HepG2 (cell line): ENCODE results near the gene FAM83E. TPM values are rescaled to one million over a fixed set of nuclear protein-coding genes. Genes with fewer than 3 reads are reported as not detected.
A peak's percentile ranks its signal among the peaks of the same experiment; 100 is the strongest.

Experiments used
- KLF16 ChIP-seq, 2 experiments: sonication (generic) in 1 of 2; formaldehyde crosslinking in 1 of 2; IDR thresholded peaks; 2 replicates each; pipeline versions ENCODE4 v1.6.1 to v1.8.0; 2016 to 2023; ENCODE audit warnings: missing genetic modification reagents in 2 of 2, missing compliant biosample characterization in 1 of 2
- LCORL ChIP-seq, 2 experiments: fragments of 450-650 bp in 1 of 2; sonication (generic) in 1 of 2; formaldehyde crosslinking in 1 of 2; IDR thresholded peaks; 2 replicates each; pipeline versions ENCODE4 v1.5.0 to v1.6.1; 2017 to 2020; ENCODE audit warnings: antibody characterized with exemption in 1 of 2, missing genetic modification reagents in 1 of 2
- ONECUT2 ChIP-seq: sonication (generic); formaldehyde crosslinking; IDR thresholded peaks from 2 replicates; pipeline ENCODE4 v1.4.0; 2020; ENCODE audit warnings: missing genetic modification reagents
- RAD21 ChIP-seq: fragments of 450-650 bp; formaldehyde crosslinking; IDR thresholded peaks from 2 replicates; pipeline ENCODE4 v1.5.0; 2020; ENCODE audit warnings: mild to moderate bottlenecking
- SAP130 ChIP-seq: IDR thresholded peaks from 2 replicates; pipeline ENCODE4 v1.6.1; 2016; ENCODE audit warnings: low read depth
- TMF1 ChIP-seq: sonication (generic); formaldehyde crosslinking; IDR thresholded peaks from 2 replicates; pipeline ENCODE4 v1.8.1; 2022; ENCODE audit warnings: low read depth, missing genetic modification reagents
- YEATS2 ChIP-seq: sonication (generic); formaldehyde crosslinking; IDR thresholded peaks from 2 replicates; pipeline ENCODE4 v1.4.0; 2020; ENCODE audit warnings: missing genetic modification reagents, borderline replicate concordance
- ZBTB3 ChIP-seq: sonication (generic); formaldehyde crosslinking; IDR thresholded peaks from 2 replicates; pipeline ENCODE4 v1.4.0; 2020; ENCODE audit warnings: low read depth, mild to moderate bottlenecking, moderate library complexity, missing genetic modification reagents, borderline replicate concordance
- ZMYM2 ChIP-seq: sonication (generic); formaldehyde crosslinking; IDR thresholded peaks from 2 replicates; pipeline ENCODE4 v1.8.0; 2022; ENCODE audit warnings: mild to moderate bottlenecking, missing genetic modification reagents
- ZNF121 ChIP-seq: sonication (generic); formaldehyde crosslinking; IDR thresholded peaks from 2 replicates; pipeline ENCODE4 v1.5.0; 2020; ENCODE audit warnings: mild to moderate bottlenecking, missing genetic modification reagents
- ZNF30 ChIP-seq: sonication (generic); formaldehyde crosslinking; IDR thresholded peaks from 2 replicates; pipeline ENCODE4 v1.5.0; 2020; ENCODE audit warnings: mild to moderate bottlenecking, missing genetic modification reagents
- ZNF317 ChIP-seq: sonication (generic); formaldehyde crosslinking; IDR thresholded peaks from 2 replicates; pipeline ENCODE4 v1.5.0; 2020; ENCODE audit warnings: mild to moderate bottlenecking, missing genetic modification reagents
- ZNF329 ChIP-seq: sonication (generic); formaldehyde crosslinking; IDR thresholded peaks from 2 replicates; pipeline ENCODE4 v1.9.0; 2021; ENCODE audit warnings: low read depth, mild to moderate bottlenecking, missing genetic modification reagents
- ZNF441 ChIP-seq: sonication (generic); formaldehyde crosslinking; IDR thresholded peaks from 2 replicates; pipeline ENCODE4 v1.7.0; 2021; ENCODE audit warnings: missing genetic modification reagents, borderline replicate concordance
- ZNF501 ChIP-seq: sonication (generic); formaldehyde crosslinking; IDR thresholded peaks from 2 replicates; pipeline ENCODE4 v1.5.1; 2020; ENCODE audit warnings: mild to moderate bottlenecking, moderate library complexity, missing genetic modification reagents
- ZNF766 ChIP-seq: sonication (generic); formaldehyde crosslinking; IDR thresholded peaks from 2 replicates; pipeline ENCODE4 v1.5.0; 2020; ENCODE audit warnings: missing genetic modification reagents, borderline replicate concordance
- ZSCAN12 ChIP-seq: sonication (generic); formaldehyde crosslinking; IDR thresholded peaks from 2 replicates; pipeline ENCODE4 v1.9.0; 2021; ENCODE audit warnings: mild to moderate bottlenecking, missing genetic modification reagents
- polyA plus RNA-seq, 8 experiments: library from polyadenylated mRNA; depleted of rRNA in 3 of 8; stranded (reverse) in 7 of 8; unstranded in 1 of 8; fragments of >200 nt; fragmentation: Illumina TruSeq in 4 of 8; extraction: Trizol in 4 of 8; gene quantifications; 2 replicates each; pipeline versions ENCODE4 v1.2.1 to v1.2.3, GENCODE V29; 2011 to 2016; ENCODE audit warnings: low read depth in 4 of 8, missing spikeins in 1 of 8, mixed read lengths in 1 of 8; ENCODE audit not compliant: insufficient read depth in 1 of 8
- total RNA-seq, 5 experiments: library from RNA; depleted of rRNA; stranded (reverse); fragments of >200 nt; fragmentation: Illumina TruSeq; extraction: Trizol; gene quantifications; 2 replicates each; pipeline ENCODE4 v1.2.3, GENCODE V29; 2016; ENCODE audit warnings: low read depth in 1 of 5
- TF ChIP-seq, protein P1 (sequence below), 2 experiments: sonication (generic) in 1 of 2; formaldehyde crosslinking in 1 of 2; IDR thresholded peaks; 2 replicates each; pipeline versions ENCODE4 v1.6.1 to v1.9.0; 2014 to 2022; ENCODE audit warnings: antibody characterized with exemption in 1 of 2, borderline replicate concordance in 1 of 2, inconsistent platforms in 1 of 2, low read depth in 1 of 2, missing genetic modification reagents in 1 of 2
- TF ChIP-seq, protein P2 (sequence below): sonication (generic); formaldehyde crosslinking; conservative IDR thresholded peaks from 2 replicates; pipeline ENCODE4 v1.8.0; 2022; ENCODE audit warnings: low read depth, missing genetic modification reagents
- TF ChIP-seq, protein P3 (sequence below), 2 experiments: fragments of 450-650 bp in 1 of 2; sonication (generic) in 1 of 2; formaldehyde crosslinking; IDR thresholded peaks; 2 replicates each; pipeline versions ENCODE4 v1.5.0 to v1.8.0; 2020 to 2022; ENCODE audit warnings: mild to moderate bottlenecking in 1 of 2, missing genetic modification reagents in 1 of 2

The FAM83E gene
- total and polyA plus RNA-seq, 2 of the 13 experiments (the other 11 are each of a cell fraction or from before 2014, with no cell fraction given) = 0.18 to 0.60 TPM

DNA sequence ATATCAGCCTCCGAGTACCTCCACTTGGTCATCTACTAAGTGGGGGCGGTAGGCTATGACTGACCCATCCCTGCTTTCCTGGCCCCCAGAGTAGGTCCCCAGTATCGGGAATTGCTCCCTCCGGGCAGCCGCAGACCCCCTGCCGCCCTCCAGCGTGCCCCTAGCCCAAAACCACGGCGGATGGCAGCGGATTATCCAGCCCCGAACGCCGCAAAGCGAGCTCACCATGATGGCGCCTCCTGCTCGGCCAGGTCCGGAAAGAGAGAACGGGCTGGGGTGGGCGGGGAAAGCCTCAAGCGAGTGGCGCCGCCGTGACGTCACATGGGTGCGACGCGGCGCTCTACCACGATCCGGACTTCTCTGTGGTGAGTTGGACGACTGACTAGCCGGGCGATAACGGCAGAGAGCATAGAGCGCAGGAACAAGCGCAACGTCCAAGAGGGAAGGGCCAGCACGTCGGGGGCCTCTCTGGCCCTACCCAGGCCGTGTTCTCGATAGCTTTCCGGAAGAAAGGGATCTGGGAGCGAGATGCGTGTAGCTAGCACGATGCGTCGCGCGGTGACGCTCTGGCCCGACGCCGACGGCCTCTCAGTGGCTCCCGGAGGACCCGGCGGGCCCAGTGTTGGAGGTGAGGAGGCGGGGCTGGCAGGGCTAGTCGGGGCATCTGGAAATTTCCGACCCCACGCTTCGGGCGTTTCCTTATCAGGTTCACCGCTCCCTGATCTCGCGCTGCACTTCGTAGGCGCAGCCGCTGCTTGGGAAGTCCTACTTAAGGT is 4.2 kb upstream of the FAM83E start, which contains the start of the genes RPL18 and SPHK2 (continued):
- TF ChIP-seq, protein P1, sequence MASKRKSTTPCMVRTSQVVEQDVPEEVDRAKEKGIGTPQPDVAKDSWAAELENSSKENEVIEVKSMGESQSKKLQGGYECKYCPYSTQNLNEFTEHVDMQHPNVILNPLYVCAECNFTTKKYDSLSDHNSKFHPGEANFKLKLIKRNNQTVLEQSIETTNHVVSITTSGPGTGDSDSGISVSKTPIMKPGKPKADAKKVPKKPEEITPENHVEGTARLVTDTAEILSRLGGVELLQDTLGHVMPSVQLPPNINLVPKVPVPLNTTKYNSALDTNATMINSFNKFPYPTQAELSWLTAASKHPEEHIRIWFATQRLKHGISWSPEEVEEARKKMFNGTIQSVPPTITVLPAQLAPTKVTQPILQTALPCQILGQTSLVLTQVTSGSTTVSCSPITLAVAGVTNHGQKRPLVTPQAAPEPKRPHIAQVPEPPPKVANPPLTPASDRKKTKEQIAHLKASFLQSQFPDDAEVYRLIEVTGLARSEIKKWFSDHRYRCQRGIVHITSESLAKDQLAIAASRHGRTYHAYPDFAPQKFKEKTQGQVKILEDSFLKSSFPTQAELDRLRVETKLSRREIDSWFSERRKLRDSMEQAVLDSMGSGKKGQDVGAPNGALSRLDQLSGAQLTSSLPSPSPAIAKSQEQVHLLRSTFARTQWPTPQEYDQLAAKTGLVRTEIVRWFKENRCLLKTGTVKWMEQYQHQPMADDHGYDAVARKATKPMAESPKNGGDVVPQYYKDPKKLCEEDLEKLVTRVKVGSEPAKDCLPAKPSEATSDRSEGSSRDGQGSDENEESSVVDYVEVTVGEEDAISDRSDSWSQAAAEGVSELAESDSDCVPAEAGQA (IDR thresholded peaks at IDR 0.05; ENCODE audit: low read depth) = peak; percentile 88
- TF ChIP-seq, protein P1 (CRISPR knock-in tag; IDR thresholded peaks at IDR 0.05; ENCODE audit: borderline replicate concordance) = no peak
- no peak for TF ChIP-seq LCORL (IDR thresholded peaks at IDR 0.05)
- TF ChIP-seq LCORL (CRISPR knock-in tag; IDR thresholded peaks at IDR 0.05) = peak; percentile 88
- TF ChIP-seq ZNF30 (CRISPR knock-in tag) = no peak
- 0 out of 2 replicates have a peak, but pooled peaks have one; percentile 50 for TF ChIP-seq ZBTB3
- TF ChIP-seq SAP130 (CRISPR knock-in tag) = peak; percentile 97
- no peak for TF ChIP-seq ZSCAN12 (CRISPR knock-in tag)
- TF ChIP-seq ONECUT2 (CRISPR knock-in tag) = no peak
- TF ChIP-seq TMF1 (CRISPR knock-in tag) = no peak
- peak; percentile 95 for TF ChIP-seq ZNF501 (CRISPR knock-in tag)
- TF ChIP-seq, protein P2, sequence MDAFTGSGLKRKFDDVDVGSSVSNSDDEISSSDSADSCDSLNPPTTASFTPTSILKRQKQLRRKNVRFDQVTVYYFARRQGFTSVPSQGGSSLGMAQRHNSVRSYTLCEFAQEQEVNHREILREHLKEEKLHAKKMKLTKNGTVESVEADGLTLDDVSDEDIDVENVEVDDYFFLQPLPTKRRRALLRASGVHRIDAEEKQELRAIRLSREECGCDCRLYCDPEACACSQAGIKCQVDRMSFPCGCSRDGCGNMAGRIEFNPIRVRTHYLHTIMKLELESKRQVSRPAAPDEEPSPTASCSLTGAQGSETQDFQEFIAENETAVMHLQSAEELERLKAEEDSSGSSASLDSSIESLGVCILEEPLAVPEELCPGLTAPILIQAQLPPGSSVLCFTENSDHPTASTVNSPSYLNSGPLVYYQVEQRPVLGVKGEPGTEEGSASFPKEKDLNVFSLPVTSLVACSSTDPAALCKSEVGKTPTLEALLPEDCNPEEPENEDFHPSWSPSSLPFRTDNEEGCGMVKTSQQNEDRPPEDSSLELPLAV (CRISPR knock-in tag) = no peak
- TF ChIP-seq KLF16 (CRISPR knock-in tag; IDR thresholded peaks at IDR 0.05) = peak in 1 of 2 experiments; percentile 99; a peak in 2 of 4 replicates
- no peak for TF ChIP-seq ZMYM2 (CRISPR knock-in tag)
- TF ChIP-seq ZNF329 = peak; percentile 63
- peak; percentile 53; the same call in 1 of the 2 replicates for TF ChIP-seq ZNF317 (CRISPR knock-in tag)
- peak; percentile 100 for TF ChIP-seq YEATS2
- 0 out of 2 replicates have a peak, but pooled peaks have one; percentile 21 for TF ChIP-seq ZNF121 (CRISPR knock-in tag)
- TF ChIP-seq ZNF441 (CRISPR knock-in tag) = peak; percentile 55; the same call in 1 of the 2 replicates
- peak; percentile 17; the same call in 1 of the 2 replicates for TF ChIP-seq ZNF766 (CRISPR knock-in tag)
- TF ChIP-seq RAD21 (CRISPR knock-in tag) = peak; percentile 7; the same call in 1 of the 2 replicates
- TF ChIP-seq, protein P3, sequence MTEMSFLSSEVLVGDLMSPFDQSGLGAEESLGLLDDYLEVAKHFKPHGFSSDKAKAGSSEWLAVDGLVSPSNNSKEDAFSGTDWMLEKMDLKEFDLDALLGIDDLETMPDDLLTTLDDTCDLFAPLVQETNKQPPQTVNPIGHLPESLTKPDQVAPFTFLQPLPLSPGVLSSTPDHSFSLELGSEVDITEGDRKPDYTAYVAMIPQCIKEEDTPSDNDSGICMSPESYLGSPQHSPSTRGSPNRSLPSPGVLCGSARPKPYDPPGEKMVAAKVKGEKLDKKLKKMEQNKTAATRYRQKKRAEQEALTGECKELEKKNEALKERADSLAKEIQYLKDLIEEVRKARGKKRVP (CRISPR knock-in tag; IDR thresholded peaks at IDR 0.05) = peak in 1 of 2 experiments; percentile 79; a peak in 2 of 4 replicates
